HCT116 (cell line): Measurements from ENCODE around the gene CEACAM3.

Experiments used
- CTCF ChIP-seq, 3 experiments: fragments of 200-600 bp in 1 of 3; sonication (generic) in 1 of 3; IDR thresholded peaks in 2 of 3; conservative IDR thresholded peaks in 1 of 3; 2 replicates each; pipeline ENCODE4 v1.5.1; 2012 to 2017; ENCODE audit warnings: low read depth in 2 of 3, low read length in 2 of 3, antibody characterized with exemption in 1 of 3, borderline replicate concordance in 1 of 3, control low read depth in 1 of 3, mild to moderate bottlenecking in 1 of 3, mixed read lengths in 1 of 3, mixed run types in 1 of 3, moderate library complexity in 1 of 3; ENCODE audit not compliant: insufficient read depth in 1 of 3
- EGR1 ChIP-seq: IDR thresholded peaks from 2 replicates; pipeline ENCODE4 v1.6.1; 2012; ENCODE audit warnings: low read depth
- EZH2 ChIP-seq: fragments of 200-600 bp; sonication (generic); IDR thresholded peaks from 2 replicates; pipeline ENCODE4 v1.6.1; 2017; ENCODE audit warnings: antibody characterized with exemption, mixed run types
- EZH2phosphoT487 ChIP-seq: fragments of 200-600 bp; IDR thresholded peaks from 2 replicates; pipeline ENCODE4 v1.6.1; 2018; ENCODE audit warnings: antibody characterized with exemption, borderline replicate concordance
- JUND ChIP-seq: IDR thresholded peaks from 2 replicates; pipeline ENCODE4 v1.6.1; 2012
- MAX ChIP-seq: IDR thresholded peaks from 2 replicates; pipeline ENCODE4 v1.6.1; 2012
- POLR2A ChIP-seq: IDR thresholded peaks from 2 replicates; pipeline ENCODE4 v1.7.0; 2011; ENCODE audit warnings: borderline replicate concordance; ENCODE audit not compliant: insufficient read depth, insufficient read length; ENCODE audit errors: extremely low read depth
- POLR2AphosphoS5 ChIP-seq: IDR thresholded peaks from 2 replicates; pipeline ENCODE4 v1.6.1; 2011; ENCODE audit warnings: mild to moderate bottlenecking, low read depth, low read length, moderate library complexity
- ZFX ChIP-seq: fragments of 450-650 bp; IDR thresholded peaks from 2 replicates; pipeline ENCODE4 v1.6.1; 2017
- ZNF274 ChIP-seq: fragments of 200-500 bp; sonication (Bioruptor generic); IDR thresholded peaks from 2 replicates; pipeline ENCODE4 v1.6.1; 2014; ENCODE audit warnings: mild to moderate bottlenecking, low read depth, low read length, inconsistent platforms
- TF ChIP-seq, protein P1 (sequence below): IDR thresholded peaks from 2 replicates; pipeline ENCODE4 v1.6.1; 2012; ENCODE audit warnings: low read depth
- TF ChIP-seq, protein P2 (sequence below): IDR thresholded peaks from 2 replicates; pipeline ENCODE4 v1.6.1; 2011; ENCODE audit warnings: mild to moderate bottlenecking, low read length, moderate library complexity; ENCODE audit not compliant: insufficient replicate concordance; ENCODE audit errors: extremely low read depth

GRCh38 chr19:41839211-41839610 lies 42.8 kb downstream of the CEACAM3 start:
- TF ChIP-seq EZH2 (no peak), EGR1 (no peak), CTCF (IDR thresholded peaks at IDR 0.05 in 2 of 3, conservative IDR thresholded peaks at IDR 0.05 in 1 of 3; ENCODE audit: borderline replicate concordance in 1 of 3, insufficient read depth in 1 of 3, low read depth in 2 of 3, low read length in 2 of 3) (no peak), POLR2A (no peak), EZH2phosphoT487 (no peak), ZFX (no peak), MAX (no peak), POLR2AphosphoS5 (no peak), JUND (no peak), ZNF274 (no peak)
- TF ChIP-seq, protein P1, sequence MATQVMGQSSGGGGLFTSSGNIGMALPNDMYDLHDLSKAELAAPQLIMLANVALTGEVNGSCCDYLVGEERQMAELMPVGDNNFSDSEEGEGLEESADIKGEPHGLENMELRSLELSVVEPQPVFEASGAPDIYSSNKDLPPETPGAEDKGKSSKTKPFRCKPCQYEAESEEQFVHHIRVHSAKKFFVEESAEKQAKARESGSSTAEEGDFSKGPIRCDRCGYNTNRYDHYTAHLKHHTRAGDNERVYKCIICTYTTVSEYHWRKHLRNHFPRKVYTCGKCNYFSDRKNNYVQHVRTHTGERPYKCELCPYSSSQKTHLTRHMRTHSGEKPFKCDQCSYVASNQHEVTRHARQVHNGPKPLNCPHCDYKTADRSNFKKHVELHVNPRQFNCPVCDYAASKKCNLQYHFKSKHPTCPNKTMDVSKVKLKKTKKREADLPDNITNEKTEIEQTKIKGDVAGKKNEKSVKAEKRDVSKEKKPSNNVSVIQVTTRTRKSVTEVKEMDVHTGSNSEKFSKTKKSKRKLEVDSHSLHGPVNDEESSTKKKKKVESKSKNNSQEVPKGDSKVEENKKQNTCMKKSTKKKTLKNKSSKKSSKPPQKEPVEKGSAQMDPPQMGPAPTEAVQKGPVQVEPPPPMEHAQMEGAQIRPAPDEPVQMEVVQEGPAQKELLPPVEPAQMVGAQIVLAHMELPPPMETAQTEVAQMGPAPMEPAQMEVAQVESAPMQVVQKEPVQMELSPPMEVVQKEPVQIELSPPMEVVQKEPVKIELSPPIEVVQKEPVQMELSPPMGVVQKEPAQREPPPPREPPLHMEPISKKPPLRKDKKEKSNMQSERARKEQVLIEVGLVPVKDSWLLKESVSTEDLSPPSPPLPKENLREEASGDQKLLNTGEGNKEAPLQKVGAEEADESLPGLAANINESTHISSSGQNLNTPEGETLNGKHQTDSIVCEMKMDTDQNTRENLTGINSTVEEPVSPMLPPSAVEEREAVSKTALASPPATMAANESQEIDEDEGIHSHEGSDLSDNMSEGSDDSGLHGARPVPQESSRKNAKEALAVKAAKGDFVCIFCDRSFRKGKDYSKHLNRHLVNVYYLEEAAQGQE, result no peak
- TF ChIP-seq, protein P2, sequence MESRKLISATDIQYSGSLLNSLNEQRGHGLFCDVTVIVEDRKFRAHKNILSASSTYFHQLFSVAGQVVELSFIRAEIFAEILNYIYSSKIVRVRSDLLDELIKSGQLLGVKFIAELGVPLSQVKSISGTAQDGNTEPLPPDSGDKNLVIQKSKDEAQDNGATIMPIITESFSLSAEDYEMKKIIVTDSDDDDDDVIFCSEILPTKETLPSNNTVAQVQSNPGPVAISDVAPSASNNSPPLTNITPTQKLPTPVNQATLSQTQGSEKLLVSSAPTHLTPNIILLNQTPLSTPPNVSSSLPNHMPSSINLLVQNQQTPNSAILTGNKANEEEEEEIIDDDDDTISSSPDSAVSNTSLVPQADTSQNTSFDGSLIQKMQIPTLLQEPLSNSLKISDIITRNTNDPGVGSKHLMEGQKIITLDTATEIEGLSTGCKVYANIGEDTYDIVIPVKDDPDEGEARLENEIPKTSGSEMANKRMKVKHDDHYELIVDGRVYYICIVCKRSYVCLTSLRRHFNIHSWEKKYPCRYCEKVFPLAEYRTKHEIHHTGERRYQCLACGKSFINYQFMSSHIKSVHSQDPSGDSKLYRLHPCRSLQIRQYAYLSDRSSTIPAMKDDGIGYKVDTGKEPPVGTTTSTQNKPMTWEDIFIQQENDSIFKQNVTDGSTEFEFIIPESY, result no peak
